ENCODE results near the gene PLCB4.

The PLCB4 gene

GRCh38 chr20:9166153-9166780, 97.4 kb downstream of the PLCB4 start:
- H3K9me3 ChIP-seq (ENCODE audit: control insufficient read depth, insufficient read depth, low read depth, low read length): no peaks in the 10 kb centered on the region
- POLR2A ChIA-PET: no interaction called here
- no peak overlapping the region for H3K27ac ChIP-seq (ENCODE audit: extremely low read depth, low read depth, low read length)
- peaks cover 8% of the 10 kb centered on the region for H3K4me1 ChIP-seq (ENCODE audit: control insufficient read depth, insufficient read depth, low read length)
- H3K4me3 ChIP-seq (ENCODE audit: low read depth, low read length): no peak overlapping the region
- CTCF ChIA-PET: no interaction called here
- H3K36me3 ChIP-seq (ENCODE audit: control insufficient read depth in 2 of 2, insufficient read depth in 1 of 2, low read length in 2 of 2): no peaks in the 10 kb centered on the region
- TF ChIP-seq KLF10 (tag by site-specific recombination; IDR thresholded peaks at IDR 0.05) (no peak), SCRT2 (tag by site-specific recombination; IDR thresholded peaks at IDR 0.05) (no peak), ZNF16 (tag by site-specific recombination; IDR thresholded peaks at IDR 0.05; ENCODE audit: low read depth) (no peak), IKZF3 (tag by site-specific recombination; IDR thresholded peaks at IDR 0.05) (peak; percentile 41; the same call in 1 of the 2 replicates), ZNF341 (tag by site-specific recombination; IDR thresholded peaks at IDR 0.05; ENCODE audit: low read depth) (0 out of 2 replicates have a peak, but pooled peaks have one; percentile 18), ZBTB26 (tag by site-specific recombination; optimal IDR thresholded peaks at IDR 0.05) (no peak), ZNF416 (tag by site-specific recombination; IDR thresholded peaks at IDR 0.05) (no peak), ZNF76 (tag by site-specific recombination; IDR thresholded peaks at IDR 0.05; ENCODE audit: borderline replicate concordance, low read depth) (no peak), ZNF184 (tag by site-specific recombination; IDR thresholded peaks at IDR 0.05) (no peak), ZNF510 (tag by site-specific recombination; IDR thresholded peaks at IDR 0.05; ENCODE audit: insufficient replicate concordance) (no peak), ZBTB20 (tag by site-specific recombination; IDR thresholded peaks at IDR 0.05) (peak; percentile 95), ZSCAN18 (tag by site-specific recombination; IDR thresholded peaks at IDR 0.05) (no peak), ZNF610 (tag by site-specific recombination; IDR thresholded peaks at IDR 0.05; ENCODE audit: borderline replicate concordance) (no peak), ZNF157 (tag by site-specific recombination; IDR thresholded peaks at IDR 0.05) (no peak), ZNF146 (tag by site-specific recombination; IDR thresholded peaks at IDR 0.05) (no peak), ZNF335 (tag by site-specific recombination; conservative IDR thresholded peaks at IDR 0.05) (peak; percentile 80), WT1 (tag by site-specific recombination; IDR thresholded peaks at IDR 0.05) (no peak), ZFP69B (tag by site-specific recombination; IDR thresholded peaks at IDR 0.05) (no peak), BCL11B (tag by site-specific recombination; IDR thresholded peaks at IDR 0.05; ENCODE audit: low read depth) (no peak), MEIS1 (CRISPR knock-in tag; IDR thresholded peaks at IDR 0.05; ENCODE audit: borderline replicate concordance) (no peak)
- TF ChIP-seq, protein P1, sequence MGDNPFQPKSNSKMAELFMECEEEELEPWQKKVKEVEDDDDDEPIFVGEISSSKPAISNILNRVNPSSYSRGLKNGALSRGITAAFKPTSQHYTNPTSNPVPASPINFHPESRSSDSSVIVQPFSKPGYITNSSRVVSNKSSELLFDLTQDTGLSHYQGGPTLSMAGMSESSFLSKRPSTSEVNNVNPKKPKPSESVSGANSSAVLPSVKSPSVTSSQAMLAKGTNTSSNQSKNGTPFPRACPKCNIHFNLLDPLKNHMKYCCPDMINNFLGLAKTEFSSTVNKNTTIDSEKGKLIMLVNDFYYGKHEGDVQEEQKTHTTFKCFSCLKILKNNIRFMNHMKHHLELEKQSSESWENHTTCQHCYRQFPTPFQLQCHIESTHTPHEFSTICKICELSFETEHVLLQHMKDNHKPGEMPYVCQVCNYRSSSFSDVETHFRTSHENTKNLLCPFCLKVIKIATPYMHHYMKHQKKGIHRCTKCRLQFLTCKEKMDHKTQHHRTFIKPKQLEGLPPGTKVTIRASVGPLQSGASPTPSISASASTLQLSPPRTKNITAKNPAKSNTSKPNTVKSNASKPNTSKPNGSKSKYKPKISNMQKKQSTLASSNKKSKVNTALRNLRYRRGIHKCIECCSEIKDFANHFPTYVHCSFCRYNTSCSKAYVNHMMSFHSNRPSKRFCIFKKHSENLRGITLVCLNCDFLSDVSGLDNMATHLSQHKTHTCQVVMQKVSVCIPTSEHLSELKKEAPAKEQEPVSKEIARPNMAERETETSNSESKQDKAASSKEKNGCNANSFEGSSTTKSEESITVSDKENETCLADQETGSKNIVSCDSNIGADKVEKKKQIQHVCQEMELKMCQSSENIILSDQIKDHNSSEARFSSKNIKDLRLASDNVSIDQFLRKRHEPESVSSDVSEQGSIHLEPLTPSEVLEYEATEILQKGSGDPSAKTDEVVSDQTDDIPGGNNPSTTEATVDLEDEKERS (tag by site-specific recombination; IDR thresholded peaks at IDR 0.05): no peak
- TF ChIP-seq, protein P2, sequence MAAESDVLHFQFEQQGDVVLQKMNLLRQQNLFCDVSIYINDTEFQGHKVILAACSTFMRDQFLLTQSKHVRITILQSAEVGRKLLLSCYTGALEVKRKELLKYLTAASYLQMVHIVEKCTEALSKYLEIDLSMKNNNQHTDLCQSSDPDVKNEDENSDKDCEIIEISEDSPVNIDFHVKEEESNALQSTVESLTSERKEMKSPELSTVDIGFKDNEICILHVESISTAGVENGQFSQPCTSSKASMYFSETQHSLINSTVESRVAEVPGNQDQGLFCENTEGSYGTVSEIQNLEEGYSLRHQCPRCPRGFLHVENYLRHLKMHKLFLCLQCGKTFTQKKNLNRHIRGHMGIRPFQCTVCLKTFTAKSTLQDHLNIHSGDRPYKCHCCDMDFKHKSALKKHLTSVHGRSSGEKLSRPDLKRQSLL (tag by site-specific recombination; IDR thresholded peaks at IDR 0.05): no peak
- TF ChIP-seq, protein P3, sequence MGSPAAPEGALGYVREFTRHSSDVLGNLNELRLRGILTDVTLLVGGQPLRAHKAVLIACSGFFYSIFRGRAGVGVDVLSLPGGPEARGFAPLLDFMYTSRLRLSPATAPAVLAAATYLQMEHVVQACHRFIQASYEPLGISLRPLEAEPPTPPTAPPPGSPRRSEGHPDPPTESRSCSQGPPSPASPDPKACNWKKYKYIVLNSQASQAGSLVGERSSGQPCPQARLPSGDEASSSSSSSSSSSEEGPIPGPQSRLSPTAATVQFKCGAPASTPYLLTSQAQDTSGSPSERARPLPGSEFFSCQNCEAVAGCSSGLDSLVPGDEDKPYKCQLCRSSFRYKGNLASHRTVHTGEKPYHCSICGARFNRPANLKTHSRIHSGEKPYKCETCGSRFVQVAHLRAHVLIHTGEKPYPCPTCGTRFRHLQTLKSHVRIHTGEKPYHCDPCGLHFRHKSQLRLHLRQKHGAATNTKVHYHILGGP (tag by site-specific recombination; IDR thresholded peaks at IDR 0.05): no peak
- TF ChIP-seq, protein P4, sequence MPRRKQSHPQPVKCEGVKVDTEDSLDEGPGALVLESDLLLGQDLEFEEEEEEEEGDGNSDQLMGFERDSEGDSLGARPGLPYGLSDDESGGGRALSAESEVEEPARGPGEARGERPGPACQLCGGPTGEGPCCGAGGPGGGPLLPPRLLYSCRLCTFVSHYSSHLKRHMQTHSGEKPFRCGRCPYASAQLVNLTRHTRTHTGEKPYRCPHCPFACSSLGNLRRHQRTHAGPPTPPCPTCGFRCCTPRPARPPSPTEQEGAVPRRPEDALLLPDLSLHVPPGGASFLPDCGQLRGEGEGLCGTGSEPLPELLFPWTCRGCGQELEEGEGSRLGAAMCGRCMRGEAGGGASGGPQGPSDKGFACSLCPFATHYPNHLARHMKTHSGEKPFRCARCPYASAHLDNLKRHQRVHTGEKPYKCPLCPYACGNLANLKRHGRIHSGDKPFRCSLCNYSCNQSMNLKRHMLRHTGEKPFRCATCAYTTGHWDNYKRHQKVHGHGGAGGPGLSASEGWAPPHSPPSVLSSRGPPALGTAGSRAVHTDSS (tag by site-specific recombination; IDR thresholded peaks at IDR 0.05): no peak
- TF ChIP-seq, protein P5, sequence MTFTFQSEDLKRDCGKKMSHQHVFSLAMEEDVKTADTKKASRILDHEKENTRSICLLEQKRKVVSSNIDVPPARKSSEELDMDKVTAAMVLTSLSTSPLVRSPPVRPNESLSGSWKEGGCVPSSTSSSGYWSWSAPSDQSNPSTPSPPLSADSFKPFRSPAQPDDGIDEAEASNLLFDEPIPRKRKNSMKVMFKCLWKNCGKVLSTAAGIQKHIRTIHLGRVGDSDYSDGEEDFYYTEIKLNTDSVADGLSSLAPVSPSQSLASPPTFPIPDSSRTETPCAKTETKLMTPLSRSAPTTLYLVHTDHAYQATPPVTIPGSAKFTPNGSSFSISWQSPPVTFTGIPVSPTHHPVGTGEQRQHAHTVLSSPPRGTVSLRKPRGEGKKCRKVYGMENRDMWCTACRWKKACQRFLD (tag by site-specific recombination; IDR thresholded peaks at IDR 0.05): no peak
- TF ChIP-seq, protein P6, sequence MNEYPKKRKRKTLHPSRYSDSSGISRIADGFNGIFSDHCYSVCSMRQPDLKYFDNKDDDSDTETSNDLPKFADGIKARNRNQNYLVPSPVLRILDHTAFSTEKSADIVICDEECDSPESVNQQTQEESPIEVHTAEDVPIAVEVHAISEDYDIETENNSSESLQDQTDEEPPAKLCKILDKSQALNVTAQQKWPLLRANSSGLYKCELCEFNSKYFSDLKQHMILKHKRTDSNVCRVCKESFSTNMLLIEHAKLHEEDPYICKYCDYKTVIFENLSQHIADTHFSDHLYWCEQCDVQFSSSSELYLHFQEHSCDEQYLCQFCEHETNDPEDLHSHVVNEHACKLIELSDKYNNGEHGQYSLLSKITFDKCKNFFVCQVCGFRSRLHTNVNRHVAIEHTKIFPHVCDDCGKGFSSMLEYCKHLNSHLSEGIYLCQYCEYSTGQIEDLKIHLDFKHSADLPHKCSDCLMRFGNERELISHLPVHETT (tag by site-specific recombination; IDR thresholded peaks at IDR 0.05): no peak

All from HEK293 (cell line).